Activated CD8-positive, alpha-beta memory T cell treated with anti-CD3 and anti-CD28 coated beads for 24 hours (primary cell): Measurements from ENCODE around the gene ABHD12B.
"Not testable (repeated sequence)": the region's sequence is repeated elsewhere in the genome, so short reads cannot be mapped to it uniquely, and the experiment has no call there.

ENCODE experiments used
- DNase-seq: peaks from one replicate; pipeline ENCODE4 v3.0.0-alpha.2; 2020

ABHD12B gene

DNA sequence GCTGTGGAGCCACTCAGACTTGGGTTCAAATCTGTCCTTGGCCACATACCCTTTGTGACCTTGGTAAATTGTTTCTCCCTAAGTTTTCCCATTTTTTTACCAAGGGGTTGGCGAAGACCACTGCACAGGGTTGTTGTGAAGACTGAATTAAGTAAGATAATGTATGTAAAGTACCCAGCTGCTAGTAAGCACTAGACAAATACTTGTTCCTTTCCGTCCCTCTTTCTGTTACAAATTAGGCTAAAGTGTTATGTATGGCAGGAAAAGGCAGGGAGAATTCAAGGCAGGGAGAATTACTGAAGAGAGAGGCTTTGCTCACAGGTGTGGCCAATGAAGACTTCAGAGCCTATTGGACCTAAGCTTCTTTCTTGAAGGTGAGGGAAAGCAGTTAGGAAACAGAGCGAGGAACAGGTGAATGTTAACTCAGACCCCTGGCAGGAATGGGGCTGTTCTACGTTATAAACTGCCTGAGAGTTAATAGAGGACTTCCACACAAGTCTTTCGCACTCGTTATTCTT, 25.9 kb downstream of the ABHD12B start:
- DNase-seq: no peak

DNA sequence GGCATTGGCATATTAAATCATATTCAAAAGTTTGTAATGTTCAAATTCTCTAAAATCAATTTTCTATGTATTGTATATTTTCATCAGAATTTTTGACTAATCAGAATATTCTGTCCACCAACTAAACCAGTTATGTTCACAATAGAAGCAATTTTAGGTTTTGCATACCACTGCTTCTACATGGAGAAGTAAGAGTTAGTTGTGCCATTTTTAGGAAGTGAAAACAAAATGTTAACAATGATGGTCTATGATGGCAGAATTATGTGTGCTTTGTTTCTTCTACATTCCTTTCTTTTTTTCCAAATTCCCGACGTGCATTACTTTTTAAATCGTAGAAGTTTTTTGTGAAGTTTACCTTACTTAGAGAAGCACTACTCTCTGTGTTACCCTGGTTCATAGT, 29.5 kb downstream of the ABHD12B start:
- DNase-seq: no peak

DNA sequence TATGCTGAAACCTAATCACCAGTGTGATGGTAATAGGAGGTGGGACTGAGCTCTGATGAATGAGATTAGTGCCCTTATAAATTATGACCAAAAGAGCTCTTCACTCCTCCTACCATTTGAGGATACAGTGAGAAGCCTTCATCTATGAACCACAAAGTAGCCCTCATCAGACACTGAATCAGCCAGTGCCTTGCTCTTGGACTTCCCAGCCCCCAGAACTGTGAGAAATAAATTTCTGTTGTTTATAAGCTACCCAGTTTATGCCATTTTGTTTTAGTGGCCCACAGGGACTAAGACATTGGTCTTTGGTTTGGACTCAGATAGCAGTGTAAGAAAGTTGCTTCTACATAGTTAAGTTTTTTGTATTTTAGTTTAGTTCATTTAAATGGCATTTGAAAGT, 32.9 kb downstream of the ABHD12B start:
- DNase-seq: no peak

DNA sequence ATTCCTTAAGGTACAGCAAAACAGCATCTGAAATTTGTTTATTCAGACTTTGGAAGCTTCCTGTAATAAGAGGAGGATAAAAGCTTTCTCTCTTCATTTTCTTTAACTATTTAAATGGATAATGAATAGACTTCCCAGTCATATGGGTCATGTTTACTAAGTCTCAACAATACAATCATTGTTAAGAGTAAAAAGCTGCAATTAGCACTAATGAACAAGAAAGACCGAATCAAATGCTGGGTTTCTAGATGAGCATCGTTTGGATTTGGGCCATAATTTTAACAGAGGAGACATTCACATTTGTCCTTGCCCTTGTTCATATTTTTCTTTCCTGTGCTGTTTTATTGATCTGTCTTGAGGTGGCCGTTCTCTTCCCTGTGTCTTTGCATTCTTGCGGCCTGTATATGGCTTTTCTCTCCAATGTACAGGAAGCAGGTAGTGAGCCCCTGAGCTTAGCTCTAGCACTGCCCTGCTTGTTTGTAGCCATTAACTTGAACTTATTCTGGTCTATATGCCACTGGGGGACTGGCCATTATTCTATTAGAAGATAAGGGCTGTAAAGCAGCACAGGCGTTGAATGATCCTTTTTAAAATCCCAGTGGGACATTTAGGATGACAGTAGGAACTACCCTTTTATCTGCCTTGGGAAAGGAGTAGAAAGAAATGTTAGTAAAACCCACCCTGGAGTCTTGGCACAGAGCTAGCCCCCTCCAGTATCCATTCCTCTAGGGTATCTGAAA, 34.6 kb downstream of the ABHD12B start:
- no peak for DNase-seq

DNA sequence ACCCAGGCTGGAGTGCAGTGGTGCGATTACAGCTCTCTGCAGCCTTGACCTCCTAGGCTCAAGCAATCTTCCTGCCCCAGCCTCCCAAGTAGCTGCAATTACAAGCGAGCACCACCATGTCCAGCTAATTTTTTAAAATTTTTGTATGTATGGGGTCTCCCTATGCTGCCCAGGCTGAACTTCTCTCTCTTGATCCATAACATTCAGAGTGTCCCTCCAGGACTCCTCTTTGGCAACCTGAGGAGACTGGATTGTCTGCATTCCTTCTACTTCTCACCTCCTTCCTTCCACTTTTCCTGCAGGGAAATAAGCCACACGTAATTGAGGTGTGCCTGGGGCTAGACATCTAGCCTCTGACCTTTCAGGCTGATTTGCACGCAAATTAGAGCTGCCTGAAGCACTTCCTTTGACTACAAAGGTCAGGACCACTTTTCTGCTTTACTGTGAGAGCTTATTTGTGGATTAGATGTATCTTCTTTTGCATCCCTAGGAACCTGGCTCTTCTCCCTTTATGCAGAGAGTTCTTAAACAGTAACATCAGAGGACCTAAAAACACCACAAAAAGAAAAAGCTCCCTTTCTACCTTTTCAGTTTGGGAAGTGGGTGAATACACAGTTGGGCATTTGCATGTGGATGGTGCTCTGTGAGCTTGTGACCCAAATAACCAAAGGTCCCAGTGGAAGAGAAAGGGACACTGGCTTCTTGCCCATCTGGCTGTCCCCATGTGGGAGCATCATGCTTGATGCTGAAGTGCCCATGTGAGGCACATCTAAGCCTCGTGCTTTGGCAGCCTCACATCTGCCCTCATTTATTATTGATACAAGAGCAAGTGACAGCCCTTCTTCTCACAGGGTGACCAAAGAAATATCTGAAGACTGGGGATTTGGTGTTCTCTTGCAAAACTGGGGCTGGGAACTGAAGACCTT, 38.9 kb downstream of the ABHD12B start:
- DNase-seq: no peak

DNA sequence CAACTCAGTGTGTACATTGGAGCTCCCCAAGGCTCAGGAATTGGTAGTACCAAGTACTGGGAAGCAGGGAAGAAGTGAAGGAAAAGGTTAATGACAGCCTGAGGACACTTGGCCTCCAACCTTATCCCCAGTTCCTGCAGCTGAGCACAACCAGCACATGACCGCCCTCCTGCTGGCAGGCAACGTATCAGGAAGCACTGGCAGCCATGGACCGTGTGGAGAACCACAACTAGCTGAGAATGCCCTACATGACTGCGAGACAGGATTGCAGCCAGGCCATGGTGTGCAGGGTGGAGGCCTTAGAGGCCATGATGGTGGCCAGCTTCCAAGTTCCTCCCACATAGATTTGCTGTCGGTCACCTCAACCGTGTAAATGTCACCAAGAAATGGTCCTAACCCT, 45.6 kb downstream of the ABHD12B start:
- no peak for DNase-seq

DNA sequence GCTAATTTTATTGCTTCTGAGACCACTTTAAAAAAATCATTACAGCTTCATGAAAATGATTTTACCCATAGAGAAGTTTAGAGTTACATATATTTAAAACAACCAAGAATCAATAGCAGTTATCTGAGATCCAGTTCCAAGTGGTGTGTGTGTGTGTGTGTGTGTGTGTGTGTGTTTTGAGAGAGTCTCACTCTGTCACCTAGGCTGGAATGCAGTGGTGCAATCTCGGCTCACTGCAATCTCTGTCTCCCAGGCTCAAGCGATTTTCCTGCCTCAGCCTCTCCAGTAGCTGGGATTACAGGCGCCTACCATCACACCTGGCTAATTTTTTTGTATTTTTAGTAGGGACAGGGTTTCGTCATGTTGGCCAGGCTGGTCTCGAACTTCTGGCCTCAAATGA, 47.7 kb downstream of the ABHD12B start:
- not testable (repeated sequence) for DNase-seq

DNA sequence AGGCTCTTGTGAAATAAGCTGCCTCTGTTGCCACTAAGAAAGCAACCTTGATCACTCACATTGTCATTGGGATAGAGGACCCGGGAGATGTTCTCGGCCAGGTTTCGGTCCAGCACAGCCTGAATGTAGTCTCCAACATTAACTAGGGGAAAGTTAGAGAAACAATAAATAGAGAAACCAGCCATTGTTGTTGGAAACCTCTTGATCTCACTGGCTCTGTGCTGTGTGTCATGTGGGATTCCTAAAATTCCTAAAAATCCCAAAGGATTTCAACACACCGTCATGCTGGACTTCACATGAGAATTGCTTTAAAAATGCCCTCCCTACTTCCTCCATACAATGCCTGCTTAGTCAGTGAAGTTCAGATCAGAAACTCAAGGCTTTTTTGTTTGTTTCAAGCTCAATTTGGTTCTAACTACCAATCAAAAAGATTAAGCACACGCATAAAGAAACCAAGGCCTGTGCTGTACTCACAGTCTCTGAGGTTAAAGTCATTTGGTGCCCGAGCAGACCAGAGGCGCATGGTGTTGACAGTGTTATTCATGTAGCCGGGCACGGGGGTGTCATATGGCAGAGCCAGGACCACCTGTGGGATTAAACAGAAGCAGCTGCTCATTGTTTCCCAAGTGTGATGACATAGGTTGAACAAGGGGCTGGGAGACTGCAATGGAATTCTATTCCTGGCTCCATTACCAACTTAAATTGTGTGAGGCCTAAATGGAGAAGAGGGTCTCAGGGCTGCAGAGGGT, 48.8 kb downstream of the ABHD12B start:
- no peak for DNase-seq

DNA sequence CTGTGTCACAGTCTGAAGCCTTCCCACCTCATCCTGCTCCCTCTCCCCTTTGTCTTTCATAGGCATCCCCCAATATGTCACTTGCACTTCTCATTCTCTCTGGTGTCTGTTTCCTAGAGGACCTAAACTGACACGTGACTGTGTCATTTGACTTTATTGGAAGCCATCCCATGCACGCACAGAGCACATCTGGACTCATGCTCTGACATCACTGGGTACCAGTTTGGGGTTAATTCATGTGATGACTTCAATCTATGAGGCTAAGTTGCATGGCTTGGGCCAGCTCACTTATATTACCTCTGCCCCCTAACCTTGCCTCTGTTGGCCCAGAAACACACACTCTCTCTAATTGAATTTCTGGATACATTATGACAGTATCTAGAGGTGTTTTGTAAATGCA, 51.0 kb downstream of the ABHD12B start:
- no peak for DNase-seq

DNA sequence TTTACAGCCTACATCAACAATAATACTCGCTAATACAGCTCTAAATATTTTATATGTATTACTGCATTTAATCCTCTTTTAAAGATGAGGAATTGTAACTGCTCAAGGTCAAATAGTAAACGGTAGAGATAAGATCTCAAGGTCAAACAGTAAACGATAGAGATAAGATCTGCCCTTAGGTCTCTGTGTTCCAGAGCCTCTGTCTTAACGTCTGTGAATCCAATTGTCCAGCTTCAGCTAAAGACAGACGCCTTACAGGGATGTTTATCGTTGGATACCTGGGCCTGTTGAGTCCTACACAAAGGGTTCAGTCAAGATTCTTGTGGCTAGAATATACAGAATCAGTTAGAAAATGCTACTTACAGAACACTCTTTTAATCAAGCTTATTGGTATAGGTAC, 52.4 kb downstream of the ABHD12B start:
- no peak for DNase-seq

DNA sequence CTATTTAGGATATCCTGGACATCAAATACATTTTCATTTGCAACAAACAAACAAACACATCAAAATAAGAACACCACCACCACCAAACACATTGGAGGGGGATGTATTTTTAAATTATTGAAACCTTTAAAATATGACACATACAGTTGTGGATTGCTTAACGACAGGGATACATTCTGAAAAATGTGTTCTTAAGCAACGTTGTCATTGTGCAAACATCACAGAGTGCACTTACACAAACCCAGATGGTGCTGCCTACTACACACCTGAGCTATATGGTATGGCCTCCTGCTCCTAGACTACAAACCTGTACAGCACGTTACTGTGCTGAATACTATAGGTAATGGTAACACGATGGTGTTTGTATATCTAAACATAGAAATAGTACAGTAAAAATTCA, 53.0 kb downstream of the ABHD12B start:
- DNase-seq: no peak

DNA sequence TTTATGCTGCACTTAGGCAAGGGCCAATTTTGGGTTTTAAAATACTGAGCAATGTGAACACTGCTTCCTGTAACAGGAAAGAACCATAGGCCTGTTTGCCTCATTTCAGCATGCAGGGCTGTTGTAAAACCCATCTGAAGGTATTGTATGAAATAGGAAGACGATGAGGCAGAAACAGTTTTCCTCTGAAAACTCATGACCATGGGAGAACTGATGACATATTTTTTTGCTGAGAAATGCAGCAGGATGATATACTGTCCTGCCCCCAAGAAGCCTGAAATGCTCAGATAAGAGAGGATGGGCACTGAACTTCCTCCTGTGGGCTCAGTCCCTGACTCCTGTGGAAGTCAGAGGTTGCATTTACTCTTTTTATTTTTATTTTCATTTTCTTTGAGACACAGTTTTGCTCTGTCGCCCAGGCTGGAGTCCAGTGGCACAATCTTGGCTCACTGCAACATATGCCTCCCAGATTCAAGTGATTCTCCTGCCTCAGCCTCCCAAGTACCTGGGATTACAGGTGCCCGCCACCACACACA, 55.1 kb downstream of the ABHD12B start:
- DNase-seq: no peak

DNA sequence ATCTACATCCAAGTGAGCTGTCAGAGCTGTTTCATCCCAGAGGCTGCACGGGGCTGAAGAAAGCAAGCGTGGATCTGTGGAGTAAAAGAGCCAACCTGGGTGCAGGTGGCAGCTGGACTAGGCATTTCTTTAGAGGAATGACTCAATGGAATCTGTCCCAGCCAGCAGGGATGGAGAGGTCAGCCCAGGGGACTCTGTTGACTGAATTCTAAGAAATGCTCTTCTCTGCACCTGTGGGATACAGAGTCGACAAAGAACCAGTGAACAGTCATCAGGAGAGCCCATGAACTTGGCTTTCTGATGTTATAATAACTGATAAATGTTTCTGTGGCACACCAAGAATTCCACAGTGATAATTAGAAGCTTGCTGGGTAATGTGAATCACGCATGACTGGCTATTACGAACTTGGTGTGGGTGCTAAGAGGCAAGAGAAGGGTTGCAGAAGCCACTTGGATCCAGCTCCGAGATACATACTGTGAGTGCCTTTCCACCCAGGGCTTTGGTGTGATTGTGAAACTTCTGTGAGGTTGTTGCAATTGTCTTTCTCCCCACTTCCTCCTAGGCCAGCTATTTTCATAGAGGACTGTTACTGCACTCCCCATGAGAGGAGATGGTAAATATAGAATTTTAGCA, 56.3 kb downstream of the ABHD12B start:
- DNase-seq: no peak

DNA sequence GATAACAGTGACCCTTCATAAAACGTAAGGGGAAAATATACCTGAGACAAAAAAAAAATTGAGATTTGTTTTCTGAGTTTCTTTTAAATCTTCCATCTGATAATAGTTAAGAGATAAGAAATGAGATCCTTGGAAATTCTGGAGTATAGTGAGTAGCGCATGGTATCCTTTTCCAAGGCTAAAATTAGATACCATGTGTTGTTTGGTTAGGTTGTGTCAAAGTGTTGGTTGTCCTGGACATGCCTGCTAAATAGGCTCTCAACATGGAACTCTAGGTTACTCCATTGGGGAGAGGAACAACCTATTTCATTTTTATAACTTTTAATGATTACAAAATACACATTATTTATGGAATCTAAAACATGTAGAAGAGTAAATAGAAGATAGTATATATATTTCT, 57.7 kb downstream of the ABHD12B start:
- no peak for DNase-seq

DNA sequence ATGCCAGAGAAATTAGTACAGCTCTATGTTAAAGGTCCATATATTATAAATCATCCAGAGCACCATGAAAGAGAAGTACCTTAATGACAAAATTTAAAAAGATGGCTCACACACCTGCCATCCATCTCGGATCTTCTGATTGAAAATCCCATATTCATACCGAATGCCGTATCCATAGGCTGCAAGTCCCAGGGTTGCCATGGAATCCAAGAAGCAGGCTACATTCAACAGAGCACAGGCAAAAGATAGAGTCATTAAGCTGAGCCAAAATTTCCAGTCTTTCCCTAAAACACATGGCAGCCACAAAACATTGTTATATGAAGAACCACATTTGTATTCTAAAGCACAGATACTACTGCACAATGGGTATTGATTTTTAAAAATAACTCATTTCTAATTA, 59.7 kb downstream of the ABHD12B start:
- DNase-seq: no peak

DNA sequence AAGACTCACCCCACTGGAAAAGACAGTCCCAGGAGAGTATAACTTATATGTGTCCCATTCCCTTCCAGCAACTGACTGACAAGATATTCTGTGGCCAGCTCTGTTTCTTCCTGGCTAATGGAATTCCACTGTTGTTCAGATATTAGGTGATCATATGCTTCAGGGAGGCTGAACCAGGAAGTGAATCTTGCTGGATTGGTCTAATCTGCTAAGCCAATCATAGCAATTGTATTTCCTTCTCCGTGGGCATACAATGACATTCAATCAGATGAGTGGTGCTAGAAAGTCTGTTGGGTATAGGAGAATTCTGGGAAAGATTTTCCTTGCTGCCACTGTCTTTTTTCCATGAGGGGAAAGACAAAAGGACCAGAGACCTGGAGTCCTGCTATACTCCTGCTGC, 60.3 kb downstream of the ABHD12B start:
- DNase-seq: no peak

DNA sequence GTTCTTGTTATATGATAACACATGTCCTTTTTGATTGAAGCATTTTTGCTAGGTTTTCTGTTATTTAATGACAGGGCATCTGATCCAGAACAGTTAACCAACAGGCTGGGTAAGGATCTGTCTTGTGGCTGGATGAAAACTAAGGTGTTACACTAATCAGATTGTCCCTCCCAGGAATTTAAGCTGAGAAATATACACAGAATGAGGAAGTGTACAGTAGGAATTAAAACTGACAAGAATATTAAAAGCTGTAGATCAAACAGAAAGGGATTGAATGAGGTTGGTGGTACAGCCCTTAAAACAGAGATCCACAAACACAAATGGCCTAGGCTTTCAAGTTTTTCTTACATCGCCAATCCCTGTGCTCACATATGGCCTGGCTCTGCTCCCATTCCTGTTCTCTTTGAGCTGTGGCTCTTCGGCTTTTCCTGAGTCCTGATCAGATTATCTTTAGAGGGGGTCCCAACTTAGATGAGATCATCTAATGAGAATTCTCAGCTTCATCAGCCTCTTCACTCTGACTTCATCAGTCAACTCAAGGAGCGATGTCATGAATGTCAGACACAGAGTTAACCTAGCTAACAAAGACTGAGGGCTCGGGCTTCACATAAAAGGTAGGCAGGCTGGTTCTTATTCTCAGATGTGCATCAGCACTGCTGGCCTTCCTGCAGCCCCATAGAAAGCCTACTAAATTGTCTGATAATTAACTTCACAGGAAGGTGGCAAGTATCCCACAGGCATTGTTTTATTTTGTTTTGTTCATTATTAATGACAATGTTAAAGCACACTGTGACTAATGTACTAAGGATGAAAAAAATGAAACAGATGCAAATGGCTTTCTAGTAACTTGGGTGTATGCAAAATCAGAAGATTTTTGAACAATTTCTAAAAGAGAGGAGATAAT, 61.0 kb downstream of the ABHD12B start:
- DNase-seq: no peak

DNA sequence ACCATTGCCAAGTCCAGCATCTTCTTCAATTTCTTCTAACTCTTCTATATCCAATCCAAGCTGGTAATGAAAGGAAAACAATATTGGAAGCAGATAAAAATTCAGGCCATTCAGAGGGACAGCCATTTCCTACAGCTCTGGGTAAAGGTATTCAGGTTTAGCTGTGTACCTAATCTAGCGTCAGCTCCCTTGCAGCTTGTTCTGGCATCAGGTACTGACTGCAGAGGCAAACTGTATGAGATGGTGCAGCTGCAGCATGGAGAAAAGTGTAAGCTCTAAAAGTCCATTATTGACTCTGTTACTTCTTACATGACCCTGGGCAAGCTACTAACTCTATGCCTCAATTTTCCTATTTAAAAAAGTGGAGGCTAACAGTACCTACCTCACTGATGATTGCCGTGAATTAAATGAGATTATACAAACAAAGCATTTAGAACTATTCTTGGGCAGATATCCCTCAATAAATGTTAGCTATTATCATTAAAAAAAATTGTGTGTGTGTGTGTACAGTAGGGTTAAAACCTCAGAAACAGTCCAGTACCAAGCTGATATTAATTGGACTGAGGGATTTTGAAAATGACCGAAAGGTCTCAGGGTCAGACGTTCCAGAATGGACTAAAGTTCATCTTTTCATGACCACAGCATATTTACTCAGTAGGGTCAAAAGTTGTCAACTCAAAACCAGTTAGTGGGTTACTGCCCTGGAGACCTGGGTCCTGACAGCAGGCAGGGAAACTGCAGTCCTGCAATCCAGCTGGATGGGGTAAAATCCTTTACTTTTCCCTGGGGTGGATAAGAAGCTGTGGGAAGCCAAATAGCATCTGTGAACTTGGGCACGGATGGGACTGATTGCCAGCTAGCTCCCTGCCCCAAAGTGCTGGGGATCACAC, 63.5 kb downstream of the ABHD12B start:
- no peak for DNase-seq

DNA sequence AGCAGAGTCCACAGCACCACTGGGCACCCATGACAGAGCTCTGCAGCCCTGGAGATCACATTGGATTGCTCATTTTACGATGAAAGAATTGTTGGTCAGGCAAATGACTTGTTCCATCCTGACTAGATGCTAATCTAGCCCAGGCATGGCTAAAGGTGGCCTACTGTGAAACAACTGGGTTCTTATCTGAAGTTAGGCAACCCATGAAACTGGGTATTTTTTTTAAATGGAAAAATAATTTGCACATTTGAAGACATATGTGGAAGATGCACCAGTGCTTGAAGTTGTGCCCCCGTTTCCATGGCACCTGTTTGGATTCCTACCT, 64.1 kb downstream of the ABHD12B start:
- DNase-seq: no peak

DNA sequence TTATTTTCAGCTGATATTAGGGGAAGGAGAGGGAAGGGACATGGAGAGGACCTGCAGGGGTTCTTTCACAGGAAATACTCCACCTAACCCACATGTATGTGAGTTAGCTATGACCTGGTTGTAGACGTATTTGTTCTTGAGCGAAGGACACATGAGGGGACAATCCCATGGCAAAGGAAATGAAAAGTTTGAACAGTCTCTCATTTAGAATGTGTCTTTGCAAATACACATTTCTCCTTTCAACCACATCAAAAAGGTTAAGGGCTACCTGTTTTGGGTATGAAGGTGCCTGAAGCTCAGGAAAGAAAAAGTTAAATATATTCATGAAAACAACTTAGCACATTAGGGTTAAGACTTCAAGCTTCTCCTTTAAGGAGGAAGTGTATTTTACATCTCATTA, 65.0 kb downstream of the ABHD12B start:
- DNase-seq: no peak

DNA sequence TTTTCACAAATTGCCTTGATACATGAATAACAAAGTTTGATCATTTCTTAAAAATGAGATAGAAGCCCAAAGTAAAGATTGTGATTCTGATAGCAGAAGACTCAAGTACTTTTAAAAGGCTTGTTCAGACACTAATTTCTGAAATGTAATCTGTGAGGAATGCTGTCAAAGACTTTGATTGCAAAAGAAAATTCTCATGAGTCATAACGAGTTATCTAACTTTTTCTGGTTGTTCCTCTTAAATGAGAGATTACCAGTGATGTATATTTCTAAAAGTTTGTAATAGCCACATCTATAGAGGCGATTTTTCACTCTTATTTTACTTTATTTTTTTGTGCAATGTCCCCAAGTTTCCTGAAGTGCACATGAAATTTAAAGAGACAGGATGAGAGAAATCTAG, 65.5 kb downstream of the ABHD12B start:
- DNase-seq: no peak
